PC-9 (cell line): ENCODE results near the gene BACH2.

ENCODE experiments used
- EZH2 ChIP-seq: fragments of 200-600 bp; sonication (generic); IDR thresholded peaks from 2 replicates; pipeline ENCODE4 v1.8.0; 2017; ENCODE audit warnings: antibody characterized with exemption, low read depth
- TF ChIP-seq, protein P1 (sequence below): fragments of 200-600 bp; sonication (generic); conservative IDR thresholded peaks from 2 replicates; pipeline ENCODE4 v1.6.1; 2017; ENCODE audit warnings: mixed run types, antibody characterized with exemption, mild to moderate bottlenecking, moderate library complexity

DNA sequence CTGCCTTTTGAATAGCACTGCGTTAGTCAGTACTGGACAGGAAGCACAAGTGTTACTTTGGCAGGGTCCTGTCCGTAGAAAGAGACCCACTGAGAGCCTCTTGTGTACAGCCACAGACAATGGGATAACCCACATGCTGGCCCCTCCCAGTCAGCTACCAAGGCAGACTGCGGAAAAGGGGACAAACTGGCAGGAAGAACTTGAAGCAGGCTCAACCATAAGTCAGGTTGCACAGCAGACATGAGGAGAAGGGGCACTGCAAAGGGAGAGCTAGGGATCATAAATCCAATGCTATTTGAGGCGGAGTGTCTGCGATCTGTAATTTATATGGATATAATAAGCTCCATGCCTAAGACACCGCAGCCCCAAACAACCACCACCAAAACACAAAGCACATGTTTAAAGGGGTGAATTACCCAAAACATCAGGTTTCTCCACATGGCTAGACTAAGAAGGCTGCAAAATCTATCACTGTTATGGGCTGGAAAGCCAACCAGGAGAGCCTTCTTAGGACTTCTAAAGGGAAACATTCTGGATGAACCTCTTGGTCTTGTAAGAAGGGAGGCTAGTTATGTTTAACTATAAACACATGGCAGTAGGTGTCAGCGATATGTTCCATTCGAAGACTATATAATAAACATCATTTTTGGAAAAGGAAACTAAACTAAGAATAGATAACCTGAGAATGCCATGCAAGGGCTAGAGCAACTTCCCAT, 141.7 kb downstream of the BACH2 start:
- TF ChIP-seq, protein P1, sequence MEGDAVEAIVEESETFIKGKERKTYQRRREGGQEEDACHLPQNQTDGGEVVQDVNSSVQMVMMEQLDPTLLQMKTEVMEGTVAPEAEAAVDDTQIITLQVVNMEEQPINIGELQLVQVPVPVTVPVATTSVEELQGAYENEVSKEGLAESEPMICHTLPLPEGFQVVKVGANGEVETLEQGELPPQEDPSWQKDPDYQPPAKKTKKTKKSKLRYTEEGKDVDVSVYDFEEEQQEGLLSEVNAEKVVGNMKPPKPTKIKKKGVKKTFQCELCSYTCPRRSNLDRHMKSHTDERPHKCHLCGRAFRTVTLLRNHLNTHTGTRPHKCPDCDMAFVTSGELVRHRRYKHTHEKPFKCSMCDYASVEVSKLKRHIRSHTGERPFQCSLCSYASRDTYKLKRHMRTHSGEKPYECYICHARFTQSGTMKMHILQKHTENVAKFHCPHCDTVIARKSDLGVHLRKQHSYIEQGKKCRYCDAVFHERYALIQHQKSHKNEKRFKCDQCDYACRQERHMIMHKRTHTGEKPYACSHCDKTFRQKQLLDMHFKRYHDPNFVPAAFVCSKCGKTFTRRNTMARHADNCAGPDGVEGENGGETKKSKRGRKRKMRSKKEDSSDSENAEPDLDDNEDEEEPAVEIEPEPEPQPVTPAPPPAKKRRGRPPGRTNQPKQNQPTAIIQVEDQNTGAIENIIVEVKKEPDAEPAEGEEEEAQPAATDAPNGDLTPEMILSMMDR, result no peak
- no peak for TF ChIP-seq EZH2
